ENCODE measurements around the gene VWA7.
A peak's percentile ranks its signal among the peaks of the same experiment; 100 is the strongest.

The VWA7 gene

DNA sequence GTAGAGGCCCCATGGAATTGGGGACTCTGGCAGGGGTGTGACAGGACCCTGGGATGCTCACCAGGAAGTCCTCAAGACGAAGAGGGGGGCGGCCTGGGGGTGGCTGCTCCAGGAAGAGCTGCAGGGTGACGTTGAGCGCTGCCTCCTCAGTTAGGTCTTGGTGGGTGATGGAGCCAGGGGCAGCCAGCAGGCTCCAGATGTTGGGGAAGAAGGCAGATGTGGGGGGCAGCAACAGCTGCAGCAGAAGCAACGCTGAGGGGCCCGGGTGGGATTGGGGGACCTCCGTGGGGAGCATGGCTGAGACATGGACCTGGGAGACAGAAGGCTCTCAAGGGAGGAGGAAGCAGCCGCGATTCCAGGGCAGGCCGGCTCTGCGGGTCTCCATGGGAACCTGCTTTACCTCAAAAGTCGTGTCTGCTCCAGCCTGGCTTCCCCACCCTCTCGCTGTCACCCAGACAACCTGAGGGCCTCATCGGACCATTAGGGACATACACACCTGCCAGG lies 591 bp downstream of the VWA7 start:
- ATAC-seq = peak; percentile 19

DNA sequence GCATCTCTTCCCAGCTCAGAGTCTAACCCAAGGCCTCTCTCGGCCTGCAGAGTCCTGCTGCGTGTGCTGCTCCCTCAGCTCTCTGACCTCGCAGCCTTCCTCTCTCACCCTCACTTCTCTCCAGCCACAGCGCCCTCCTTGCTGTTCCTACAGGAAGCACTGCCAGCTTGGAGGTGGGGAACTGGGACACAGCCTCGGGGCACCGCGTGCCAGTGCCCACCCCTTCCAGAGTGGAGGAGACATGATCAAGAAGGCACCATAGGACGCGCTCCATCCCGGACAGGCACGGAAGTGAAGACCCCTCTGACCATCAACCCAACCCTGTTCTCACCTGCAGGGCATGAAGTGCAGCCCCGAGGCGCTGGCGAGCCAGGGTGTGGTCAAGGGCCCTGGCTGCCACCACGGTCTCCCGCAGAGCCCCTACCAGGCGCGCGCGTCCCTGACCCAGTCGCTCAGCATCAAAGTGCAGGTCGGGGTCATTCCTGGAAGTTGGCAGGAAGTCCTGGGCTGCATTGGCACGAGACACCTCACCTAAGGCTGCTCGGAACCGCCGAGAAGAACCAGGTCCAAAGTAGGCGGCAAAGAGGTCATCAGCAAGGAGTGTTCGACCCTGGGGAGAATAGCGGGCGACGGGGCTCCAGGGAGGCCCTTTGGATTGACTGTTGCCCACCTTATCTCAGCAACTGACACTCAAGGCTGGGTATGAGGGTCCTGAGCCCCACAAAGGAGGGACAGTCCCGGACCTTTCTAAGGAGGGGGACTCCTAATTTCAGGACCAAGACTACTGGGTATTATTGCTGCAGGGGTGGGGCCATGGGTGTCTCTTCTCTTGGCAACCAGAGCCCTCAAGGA lies 1.3 kb downstream of the VWA7 start:
- no peak for ATAC-seq
- TF ChIP-seq TOX (CRISPR knock-in tag; IDR thresholded peaks at IDR 0.05; ENCODE audit: borderline replicate concordance) = no peak
- no peak for TF ChIP-seq CREB5 (CRISPR knock-in tag; IDR thresholded peaks at IDR 0.05; ENCODE audit: low read depth)
- no peak for TF ChIP-seq PATZ1 (CRISPR knock-in tag; IDR thresholded peaks at IDR 0.05; ENCODE audit: borderline replicate concordance)
- no peak for TF ChIP-seq BACH2 (CRISPR knock-in tag; IDR thresholded peaks at IDR 0.05; ENCODE audit: borderline replicate concordance)
- no peak for TF ChIP-seq CSDC2 (CRISPR knock-in tag; IDR thresholded peaks at IDR 0.05)
- no peak for TF ChIP-seq ESRRG (CRISPR knock-in tag; IDR thresholded peaks at IDR 0.05)
- no peak for TF ChIP-seq ZNF8 (CRISPR knock-in tag; IDR thresholded peaks at IDR 0.05)
- no peak for TF ChIP-seq GLIS3 (CRISPR knock-in tag; IDR thresholded peaks at IDR 0.05)
- TF ChIP-seq, protein P1, sequence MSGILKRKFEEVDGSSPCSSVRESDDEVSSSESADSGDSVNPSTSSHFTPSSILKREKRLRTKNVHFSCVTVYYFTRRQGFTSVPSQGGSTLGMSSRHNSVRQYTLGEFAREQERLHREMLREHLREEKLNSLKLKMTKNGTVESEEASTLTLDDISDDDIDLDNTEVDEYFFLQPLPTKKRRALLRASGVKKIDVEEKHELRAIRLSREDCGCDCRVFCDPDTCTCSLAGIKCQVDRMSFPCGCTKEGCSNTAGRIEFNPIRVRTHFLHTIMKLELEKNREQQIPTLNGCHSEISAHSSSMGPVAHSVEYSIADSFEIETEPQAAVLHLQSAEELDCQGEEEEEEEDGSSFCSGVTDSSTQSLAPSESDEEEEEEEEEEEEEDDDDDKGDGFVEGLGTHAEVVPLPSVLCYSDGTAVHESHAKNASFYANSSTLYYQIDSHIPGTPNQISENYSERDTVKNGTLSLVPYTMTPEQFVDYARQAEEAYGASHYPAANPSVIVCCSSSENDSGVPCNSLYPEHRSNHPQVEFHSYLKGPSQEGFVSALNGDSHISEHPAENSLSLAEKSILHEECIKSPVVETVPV (CRISPR knock-in tag; IDR thresholded peaks at IDR 0.05) = no peak
- no peak for TF ChIP-seq ZFP30 (CRISPR knock-in tag; IDR thresholded peaks at IDR 0.05)
- no peak for TF ChIP-seq ZFP3 (CRISPR knock-in tag; IDR thresholded peaks at IDR 0.05)
- TF ChIP-seq OSR1 (CRISPR knock-in tag; IDR thresholded peaks at IDR 0.05) = no peak
- no peak for TF ChIP-seq ARNTL (CRISPR knock-in tag; IDR thresholded peaks at IDR 0.05; ENCODE audit: borderline replicate concordance, low read depth)

More for the DNA sequence above, 591 bp downstream of the VWA7 start:
- TF ChIP-seq ZC3H10 (CRISPR knock-in tag; IDR thresholded peaks at IDR 0.05) (no peak), ISL1 (CRISPR knock-in tag; IDR thresholded peaks at IDR 0.05) (no peak), ESRRG (CRISPR knock-in tag; IDR thresholded peaks at IDR 0.05) (no peak), SNAI2 (CRISPR knock-in tag; IDR thresholded peaks at IDR 0.05) (no peak), TCF4 (CRISPR knock-in tag; IDR thresholded peaks at IDR 0.05; ENCODE audit: borderline replicate concordance) (no peak), CREB5 (CRISPR knock-in tag; IDR thresholded peaks at IDR 0.05; ENCODE audit: low read depth) (no peak), ARNTL (CRISPR knock-in tag; IDR thresholded peaks at IDR 0.05; ENCODE audit: borderline replicate concordance, low read depth) (no peak), PPARA (CRISPR knock-in tag; IDR thresholded peaks at IDR 0.05; ENCODE audit: borderline replicate concordance) (no peak), RARB (CRISPR knock-in tag; IDR thresholded peaks at IDR 0.05) (no peak), CSDC2 (CRISPR knock-in tag; IDR thresholded peaks at IDR 0.05) (no peak), ZNF70 (CRISPR knock-in tag; IDR thresholded peaks at IDR 0.05) (no peak), ZFP3 (CRISPR knock-in tag; IDR thresholded peaks at IDR 0.05) (no peak), ZFP30 (CRISPR knock-in tag; IDR thresholded peaks at IDR 0.05) (no peak), POU6F1 (CRISPR knock-in tag; IDR thresholded peaks at IDR 0.05; ENCODE audit: borderline replicate concordance, low read depth) (no peak)
- TF ChIP-seq, protein P2, sequence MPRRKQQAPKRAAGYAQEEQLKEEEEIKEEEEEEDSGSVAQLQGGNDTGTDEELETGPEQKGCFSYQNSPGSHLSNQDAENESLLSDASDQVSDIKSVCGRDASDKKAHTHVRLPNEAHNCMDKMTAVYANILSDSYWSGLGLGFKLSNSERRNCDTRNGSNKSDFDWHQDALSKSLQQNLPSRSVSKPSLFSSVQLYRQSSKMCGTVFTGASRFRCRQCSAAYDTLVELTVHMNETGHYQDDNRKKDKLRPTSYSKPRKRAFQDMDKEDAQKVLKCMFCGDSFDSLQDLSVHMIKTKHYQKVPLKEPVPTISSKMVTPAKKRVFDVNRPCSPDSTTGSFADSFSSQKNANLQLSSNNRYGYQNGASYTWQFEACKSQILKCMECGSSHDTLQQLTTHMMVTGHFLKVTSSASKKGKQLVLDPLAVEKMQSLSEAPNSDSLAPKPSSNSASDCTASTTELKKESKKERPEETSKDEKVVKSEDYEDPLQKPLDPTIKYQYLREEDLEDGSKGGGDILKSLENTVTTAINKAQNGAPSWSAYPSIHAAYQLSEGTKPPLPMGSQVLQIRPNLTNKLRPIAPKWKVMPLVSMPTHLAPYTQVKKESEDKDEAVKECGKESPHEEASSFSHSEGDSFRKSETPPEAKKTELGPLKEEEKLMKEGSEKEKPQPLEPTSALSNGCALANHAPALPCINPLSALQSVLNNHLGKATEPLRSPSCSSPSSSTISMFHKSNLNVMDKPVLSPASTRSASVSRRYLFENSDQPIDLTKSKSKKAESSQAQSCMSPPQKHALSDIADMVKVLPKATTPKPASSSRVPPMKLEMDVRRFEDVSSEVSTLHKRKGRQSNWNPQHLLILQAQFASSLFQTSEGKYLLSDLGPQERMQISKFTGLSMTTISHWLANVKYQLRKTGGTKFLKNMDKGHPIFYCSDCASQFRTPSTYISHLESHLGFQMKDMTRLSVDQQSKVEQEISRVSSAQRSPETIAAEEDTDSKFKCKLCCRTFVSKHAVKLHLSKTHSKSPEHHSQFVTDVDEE (CRISPR knock-in tag; IDR thresholded peaks at IDR 0.05) = no peak
- TF ChIP-seq, protein P1 (CRISPR knock-in tag; IDR thresholded peaks at IDR 0.05) = no peak

Measured in SK-N-SH treated with all-trans-retinoic acid at 6 μM for 48 hours (cell line).